ENCODE data around the gene ANKRD63.

ANKRD63 gene

DNA sequence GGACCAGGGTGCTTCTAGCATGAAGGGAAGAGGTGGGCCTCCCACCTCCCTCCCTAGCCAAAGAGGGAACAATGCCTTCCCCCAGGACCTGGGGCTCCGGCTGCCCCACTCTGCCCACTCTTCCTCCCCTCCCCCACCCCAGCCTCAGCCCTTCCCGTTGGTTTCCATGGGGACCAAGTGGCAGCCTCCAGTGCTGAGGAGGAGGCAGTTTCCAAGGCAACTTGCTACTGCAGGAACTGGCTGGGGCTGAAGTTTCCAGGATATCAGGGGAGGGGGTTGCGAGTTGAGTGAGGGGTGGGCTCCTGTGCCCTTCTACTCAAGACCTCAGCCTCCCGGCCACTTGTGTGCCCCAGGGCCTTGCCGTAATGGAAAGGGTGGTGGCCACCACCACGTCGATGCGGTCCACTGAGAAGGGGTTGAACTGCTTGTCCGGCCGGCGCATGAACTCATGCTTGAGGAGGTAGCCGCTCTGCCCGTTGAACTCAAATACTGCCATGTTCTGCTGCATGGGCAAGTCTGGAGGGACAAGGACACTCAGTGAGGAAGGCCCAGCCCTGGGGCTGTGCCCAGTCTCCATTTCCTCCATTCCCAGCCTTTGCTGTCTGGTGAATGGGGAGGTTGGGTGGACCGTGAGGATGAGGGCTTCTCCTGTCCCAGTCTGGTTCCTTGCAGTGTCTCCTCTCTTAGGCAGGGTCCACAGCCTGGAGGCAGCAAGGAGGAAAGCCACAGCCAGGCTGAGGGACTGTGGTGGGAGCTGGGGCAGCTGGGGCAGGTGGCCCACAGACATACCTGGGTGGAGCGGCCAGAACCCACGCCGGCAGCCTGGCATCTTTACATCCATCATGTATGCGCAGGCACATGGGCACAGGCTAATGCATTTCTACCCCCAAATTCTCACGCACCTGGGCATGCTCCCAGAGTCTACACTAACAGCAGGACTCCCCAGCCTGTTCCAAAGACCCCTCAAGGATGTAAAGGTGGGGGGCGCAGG is 11.3 kb upstream of the ANKRD63 start:
- no peak for DNase-seq

DNA sequence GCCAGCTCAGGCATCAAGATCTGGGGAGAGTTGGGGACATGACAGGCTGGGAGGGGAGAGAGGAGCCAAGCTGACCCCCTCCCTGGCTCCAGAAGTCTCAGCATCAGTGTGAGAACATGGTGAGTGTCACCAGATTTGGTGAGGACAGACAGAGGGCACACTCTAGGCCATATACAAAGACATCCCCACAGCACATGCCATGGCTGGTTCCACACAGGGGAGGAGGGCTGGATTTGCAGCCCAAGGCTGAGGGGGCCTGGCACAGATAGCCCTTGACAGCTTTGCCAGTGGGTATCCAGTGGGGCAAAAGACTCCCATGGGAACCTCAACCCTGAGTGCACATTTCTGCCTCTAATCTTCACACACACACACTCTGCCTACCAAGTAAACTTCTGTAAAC is 10.1 kb upstream of the ANKRD63 start:
- DNase-seq = no peak

DNA sequence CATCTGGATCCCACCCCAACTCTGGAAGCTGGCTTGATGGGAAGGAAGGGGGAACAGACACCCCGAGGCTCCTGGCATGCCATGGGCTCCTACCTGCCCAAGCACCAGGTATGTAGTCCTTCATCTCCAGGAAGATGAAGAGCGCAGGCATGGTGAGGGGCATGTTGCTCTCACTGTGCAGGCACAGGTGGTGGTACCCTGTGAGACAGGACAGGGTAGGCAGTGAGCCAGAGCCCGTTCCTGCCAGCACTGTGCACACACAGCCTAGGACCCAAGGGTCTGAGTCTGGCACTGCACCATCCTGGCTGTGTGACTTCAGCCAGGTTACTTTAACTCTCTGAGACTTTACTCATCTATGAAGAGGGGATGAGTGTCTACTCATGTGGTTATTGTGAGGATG is 9.4 kb upstream of the ANKRD63 start:
- DNase-seq = no peak

DNA sequence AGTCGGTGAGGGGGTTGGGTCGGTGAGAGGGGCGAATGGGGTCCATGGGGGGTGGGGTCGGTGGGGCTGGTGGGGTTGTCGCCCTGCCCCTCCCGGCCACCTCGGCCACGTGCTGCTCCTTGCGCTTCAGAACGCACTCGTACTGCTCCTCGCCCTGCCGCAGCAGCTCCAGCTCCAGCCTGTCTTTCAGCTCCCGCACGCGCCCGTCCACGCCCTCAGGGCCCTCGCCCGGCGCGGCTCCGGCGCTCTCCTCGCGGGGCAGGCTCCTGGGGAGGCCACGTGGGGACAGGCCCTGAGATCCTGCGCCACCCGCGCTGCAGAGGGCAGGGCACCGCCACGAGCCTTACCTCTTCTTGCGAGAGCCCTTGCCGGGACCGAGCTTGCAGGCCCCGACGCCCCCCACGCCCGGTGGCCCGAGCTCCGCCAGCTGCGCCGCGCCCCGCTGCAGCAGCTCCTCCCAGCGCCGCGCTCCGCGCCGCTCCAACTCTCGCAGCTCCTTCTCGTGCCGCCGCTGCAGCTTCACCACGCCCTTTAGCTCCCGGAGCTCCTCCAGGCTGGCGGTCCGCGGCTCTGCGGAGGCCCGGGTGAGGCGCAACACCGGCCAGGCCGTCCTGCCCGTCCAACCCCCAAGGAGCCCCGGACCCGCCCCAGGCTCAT is 8.2 kb upstream of the ANKRD63 start:
- peak in 1 of 2 experiments; percentile 19 for DNase-seq

DNA sequence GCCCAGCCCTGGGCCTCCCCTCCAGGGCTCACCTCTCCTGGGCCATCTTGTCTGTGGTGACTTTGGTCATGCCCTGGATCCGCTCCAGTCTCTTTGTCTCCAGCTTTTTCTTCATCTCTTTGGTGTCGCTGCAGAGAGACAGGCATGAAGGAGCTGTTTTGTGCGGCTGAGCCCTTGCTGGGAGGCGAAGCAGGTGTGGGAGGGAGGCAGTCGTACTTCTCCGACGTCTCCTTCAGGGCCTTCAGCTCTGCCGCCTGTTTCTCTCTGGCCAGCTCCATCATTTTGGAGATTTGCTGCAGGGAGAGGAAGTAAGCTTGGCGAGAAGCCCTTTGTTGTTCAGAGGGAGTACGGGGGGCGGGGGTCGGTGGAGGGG is 7.7 kb upstream of the ANKRD63 start:
- no peak for DNase-seq

DNA sequence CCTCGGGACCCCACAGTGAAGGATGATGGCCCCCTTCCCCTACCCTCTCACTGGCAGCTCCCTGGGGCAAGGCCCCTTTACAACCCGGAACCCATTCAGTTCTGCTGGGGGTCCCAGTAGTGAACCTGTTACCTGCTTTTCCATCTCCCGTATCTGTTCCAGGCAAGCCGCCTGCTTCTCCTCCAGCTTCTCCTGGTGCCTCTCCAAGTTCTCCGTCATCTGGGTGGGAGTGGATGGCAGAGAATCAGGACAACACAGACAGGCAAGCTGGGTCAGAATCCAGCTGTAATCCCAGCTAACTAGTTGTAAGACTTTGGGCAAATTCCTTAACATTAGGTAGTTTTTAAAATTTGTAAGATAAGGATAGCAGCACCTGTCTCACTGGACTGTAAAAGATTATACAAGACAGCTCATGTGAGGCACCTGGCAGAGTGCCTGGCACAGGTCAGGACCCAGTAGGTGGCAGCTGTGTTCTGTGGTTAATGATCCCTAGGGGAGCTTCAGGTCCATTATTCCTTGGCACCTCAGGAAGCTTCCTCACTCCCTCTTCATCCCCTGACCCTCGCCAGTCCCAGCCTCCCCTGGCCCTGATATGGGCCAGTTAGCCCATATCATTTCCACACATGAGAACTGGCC is 6.4 kb upstream of the ANKRD63 start:
- no peak for DNase-seq

DNA sequence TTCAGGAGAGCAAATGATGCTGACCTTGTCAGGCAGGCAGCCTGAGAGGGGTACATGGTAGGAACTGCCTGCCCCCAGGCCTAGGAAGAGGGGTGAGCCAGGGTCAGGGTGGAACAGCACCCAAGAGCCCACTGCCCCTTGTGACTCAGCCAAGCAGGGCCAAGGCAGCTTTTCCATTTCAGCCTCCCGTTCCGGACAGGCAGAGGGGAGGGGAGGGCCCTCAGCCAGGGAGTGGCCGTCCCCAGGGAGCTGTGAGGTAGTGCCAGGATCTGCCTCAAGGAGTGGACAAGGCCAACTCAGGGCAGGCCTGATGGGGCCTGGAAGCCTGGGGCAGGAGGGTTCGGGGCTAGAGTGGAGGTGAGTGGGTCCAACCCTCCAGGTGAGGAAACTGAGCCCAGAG is 5.1 kb upstream of the ANKRD63 start:
- DNase-seq = no peak

DNA sequence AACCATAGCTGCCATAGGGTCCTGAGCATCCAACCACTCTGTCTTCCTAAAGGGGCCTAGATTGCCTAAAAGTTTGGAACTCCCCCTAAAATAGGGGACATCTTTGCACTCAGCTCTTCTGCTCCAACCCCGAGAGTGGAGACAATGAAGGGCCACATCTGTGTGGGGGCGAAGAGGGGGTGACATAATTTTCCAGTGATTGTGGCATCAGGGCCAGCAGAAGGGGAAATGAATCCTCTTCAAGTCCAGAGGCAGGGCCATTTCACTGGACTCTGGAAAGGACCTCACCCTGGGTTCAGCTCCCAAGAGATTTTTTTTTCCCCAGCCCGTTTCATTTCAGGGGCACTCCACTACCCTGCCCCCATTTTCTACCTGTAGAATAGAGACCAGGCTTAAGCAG is 4.6 kb upstream of the ANKRD63 start:
- DNase-seq = no peak

DNA sequence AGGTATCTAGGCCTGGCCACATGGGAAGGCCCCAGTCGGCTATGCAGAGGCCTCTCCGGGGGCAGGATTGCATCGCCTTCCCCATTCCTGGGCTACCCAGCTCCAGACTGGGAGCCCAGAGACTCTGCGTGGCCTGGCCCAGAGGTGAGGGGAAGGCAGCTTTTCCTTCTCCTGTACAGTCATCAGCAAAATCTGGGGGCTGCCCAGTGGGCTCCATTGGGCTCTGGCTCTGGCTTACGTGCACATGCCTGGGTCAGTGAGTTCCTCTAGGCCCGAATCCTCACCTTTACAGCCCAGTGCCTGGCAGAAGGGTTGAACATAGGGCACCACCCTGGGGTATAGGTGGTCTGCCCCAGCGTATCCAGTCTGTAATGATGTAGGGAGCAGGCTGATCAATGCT is 3.9 kb upstream of the ANKRD63 start:
- DNase-seq = no peak

DNA sequence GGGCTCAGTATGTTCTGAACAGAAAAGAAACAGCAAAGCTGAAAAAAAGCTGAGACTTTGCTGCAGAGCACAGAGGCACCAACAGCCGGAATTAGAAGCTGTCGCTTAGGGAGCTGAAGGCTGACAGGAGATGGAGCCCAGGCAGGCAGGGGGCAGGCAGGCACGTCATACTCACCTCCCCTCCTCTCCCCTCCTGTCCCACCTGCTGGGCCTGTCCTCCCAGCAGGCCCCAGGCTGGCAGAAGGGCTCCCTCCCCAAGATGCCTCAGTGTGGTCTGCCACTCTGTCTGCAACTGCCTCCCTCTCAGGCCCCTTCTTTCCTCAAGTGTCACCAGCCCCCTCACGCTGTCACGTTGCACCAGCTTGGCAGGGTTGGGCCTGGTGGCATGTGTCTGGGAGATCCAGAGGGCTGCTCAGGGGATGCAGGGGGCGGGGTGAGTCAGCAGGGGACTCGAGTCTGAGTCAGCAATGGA is 3.2 kb upstream of the ANKRD63 start:
- DNase-seq = no peak

DNA sequence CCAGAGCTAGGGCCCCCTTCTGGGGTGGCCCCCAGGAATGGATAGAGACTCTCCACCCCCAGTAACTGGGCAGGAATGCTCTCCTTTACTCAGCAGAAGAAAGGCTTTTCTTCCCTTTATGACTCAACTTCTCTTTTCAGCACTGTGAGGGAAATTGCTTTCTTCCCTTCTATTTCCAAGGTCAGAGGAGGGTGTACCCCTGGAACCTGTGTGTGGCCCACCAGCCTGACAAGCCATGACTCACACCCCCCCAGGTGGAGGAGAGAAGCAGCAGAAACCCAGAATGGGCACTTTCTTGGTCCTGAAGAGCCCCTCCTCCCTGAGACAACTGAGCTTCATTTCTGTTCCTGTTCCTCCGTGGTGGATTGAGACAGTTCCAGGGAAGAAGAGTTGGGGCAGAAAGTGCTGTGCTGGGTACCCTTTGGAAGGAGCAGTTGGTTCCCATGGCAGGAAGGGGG is 2.7 kb upstream of the ANKRD63 start:
- no peak for DNase-seq

DNA sequence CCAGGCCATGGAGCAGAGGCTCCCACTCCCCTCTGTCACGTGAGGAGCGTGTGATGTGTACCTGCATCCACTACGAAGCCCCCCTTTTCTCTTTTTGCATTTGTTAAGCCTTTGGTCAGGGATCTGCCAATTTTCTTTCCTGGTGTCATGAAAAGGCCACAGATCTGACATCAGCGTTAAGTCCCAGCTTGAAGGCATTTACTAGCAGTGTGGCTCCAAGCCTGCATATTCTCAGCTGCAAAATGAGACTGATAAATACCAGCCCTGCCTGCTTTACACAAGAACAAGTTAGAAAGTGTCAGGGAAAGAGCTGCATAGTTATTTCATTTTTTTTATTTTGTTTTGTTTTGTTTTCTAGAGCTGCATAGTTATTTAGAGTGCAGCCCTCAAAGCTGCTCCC is 2.3 kb upstream of the ANKRD63 start:
- no peak for DNase-seq

DNA sequence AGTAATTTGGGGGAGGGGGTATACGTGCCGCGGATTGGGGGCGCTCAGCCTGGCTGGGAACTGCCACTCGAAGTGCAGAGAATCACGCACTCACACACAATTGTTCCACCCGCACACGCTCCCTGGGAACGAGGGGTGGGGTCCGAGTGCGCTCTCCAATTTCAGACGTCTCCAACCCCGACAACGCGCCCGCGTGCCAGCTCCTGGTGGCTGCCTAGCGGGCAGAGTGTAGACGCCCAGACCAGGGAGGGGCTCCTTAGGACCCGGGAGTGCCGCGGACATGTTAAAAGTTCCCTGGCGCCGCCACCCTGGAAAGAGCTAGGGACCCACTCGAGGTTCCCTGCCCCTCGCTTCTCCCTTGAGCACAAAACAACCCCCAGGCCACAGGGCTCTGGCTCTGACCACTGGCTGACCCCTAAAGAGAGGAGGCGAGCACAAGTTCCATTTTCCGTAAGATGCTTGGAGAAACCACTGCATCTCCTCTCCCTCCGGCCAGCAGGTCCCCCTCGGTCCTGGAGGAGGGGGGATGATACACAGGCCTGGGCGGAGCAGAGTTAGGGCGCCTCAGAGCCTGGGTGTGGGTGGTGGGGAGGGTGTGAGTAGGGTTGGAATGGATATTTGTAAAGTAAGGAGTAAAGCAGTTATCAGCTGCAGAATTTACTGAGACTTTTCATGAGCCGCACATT is 894 bp upstream of the ANKRD63 start:
- no peak for DNase-seq

DNA sequence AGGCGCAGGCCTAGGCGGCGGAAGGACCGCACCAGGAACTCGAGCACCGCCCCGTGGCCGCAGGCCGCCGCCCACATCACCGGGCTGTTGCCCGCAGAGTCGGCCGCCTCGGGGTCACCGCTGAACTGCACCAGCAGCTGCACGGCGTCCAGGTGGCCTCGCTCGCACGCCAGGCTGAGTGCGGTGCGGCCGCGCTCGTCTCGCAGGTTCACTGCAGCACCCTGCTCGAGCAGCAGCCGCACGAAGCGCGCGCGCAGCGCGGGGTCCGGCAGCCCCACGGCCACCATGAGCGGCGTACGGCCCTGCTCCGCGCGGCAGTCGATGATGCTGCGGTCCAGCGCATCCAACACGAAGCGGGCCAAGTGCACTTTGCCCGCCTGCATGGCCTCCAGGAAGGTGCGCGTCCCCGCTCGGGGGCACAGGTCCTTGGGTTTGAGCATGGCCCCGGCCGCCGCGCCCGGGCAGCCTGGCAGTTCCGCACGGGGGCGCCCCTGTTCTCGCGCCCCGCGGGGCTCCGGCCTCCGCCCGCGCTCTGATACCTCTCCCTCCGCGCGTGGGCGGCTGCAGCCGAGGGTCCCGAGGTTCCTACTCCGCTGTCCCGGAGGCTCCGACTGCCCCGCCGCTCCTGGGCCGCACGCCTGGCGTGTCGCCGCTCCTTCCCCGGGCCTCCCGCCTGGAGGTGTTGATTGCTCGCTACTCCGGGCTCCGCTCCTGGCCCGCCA is 556 bp downstream of the ANKRD63 start:
- peak; percentile 38 to 42 for DNase-seq

DNA sequence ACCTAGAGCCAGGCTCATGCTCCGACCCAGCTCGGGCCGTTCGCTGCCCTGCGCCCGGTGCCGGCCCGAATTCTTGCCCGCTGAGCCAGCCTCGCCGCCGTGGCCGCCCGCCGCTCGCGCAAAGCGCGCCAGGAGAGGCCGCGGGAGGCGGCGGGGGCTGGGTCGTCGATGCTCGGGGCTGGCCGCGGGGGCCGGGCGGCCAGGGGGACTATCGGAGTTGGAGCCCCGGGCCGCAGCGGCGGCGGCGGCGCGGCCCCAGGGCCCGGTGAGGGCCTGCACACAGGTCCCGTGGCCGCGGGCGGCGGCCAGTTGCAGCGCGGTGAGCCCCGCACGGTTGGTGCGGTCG is 1.1 kb downstream of the ANKRD63 start:
- DNase-seq = no peak

DNA sequence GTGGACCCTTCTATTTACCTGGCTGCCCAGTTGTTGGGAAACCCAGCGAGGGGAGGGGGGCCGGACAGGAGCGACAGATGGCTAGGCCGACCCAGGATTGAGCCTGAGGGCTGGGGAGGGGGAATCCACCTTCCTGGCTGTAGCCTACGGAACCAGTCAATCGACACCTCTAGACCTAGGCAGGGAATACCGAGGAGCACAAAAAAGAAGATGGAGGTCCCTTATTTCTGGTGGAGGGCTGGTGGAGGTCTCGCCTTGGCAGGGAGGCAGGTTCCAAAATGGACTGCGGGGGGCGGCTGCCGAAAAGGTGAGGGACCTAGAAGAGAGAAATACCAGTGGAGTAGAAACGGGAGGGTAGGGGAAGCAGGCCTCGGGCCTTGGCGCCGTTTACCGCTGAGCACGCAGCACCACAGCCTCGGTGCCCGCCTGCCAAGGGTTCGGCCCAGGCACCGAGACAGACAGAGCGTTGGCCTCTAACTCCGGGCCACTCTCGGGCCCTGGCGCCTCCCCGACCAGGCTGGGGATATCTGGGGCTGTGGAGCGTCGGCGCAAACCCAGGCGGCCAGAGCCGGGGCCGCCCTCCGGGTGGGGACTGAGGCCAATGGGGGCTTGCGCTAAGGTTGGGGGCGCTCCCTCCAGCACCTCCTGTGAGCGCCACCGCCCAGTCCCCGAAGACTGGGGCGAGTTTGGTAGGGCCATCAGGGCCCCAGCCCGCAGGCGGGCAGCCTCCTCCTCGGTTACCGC is 1.6 kb downstream of the ANKRD63 start:
- no peak for DNase-seq

DNA sequence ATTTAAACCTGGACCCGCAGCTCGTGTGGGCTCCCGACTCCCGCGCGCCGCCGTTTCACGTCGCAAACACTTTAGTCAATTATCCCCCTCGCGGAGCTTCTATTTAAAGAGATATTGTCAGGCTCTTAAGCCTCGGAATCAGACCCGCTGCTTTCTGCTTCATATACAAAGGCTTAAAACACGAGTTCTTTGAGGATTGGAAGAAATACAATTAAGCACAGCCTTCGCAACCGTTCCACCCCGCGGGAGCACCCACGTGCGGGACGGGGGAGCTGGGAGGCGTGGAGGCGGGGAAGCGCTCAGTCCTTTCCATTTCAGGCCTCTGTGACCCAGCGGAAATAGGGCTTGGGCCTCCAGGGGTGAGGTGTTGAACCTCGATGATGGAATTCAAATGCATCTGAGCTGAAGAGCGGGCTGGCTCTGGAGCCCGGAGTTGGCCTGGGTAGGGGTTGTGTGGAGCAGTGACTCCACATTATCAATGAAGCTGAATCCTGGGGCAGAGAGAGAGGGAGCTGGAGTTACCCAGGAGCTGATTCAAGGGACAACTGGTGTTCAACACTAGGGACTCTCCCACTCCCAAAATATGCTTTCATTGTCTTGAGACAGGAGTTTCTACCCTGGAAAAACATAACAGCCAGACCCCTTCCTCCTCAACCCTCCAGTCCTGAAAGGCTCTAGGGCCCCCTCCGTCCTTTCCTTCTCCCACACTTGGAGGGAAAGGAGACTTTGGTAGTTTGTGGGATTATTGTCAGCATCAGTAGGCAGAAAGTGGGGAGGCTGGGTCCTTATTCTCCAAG is 2.4 kb downstream of the ANKRD63 start:
- no peak for DNase-seq

DNA sequence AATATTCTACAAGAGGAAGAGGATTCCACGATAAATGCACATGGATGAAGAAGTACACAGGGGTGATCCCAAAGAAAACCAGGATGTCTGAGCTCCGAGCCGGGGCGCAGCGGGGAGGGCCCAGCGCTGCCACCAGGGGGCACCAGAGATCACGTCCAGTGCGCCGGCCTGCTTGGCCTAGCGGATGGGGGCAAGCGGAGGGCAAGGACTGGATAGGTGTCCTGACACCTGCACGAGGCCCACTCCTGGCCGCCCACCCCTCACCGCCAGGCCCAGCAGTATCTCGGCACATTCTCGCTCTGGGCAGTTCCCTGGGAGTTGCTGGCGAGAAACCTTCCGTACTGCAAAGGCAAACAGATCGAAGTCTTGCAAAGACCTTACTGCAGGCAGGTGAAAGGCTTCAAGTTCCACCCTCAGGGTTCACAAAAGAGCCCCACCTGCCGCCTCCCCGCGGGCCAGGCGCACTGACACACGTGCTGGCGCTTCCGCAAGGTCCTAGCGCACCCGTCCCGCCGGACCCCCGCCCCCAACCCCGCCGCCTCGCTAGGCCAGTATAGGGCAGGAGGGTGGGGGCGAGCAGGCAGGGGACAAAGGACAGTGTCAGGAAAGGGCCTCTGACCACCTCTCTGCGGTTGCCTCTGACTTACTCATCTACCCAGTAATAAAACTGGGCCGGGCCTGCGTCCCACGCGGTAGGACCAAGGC is 3.3 kb downstream of the ANKRD63 start:
- DNase-seq = peak; percentile 19 to 44

DNA sequence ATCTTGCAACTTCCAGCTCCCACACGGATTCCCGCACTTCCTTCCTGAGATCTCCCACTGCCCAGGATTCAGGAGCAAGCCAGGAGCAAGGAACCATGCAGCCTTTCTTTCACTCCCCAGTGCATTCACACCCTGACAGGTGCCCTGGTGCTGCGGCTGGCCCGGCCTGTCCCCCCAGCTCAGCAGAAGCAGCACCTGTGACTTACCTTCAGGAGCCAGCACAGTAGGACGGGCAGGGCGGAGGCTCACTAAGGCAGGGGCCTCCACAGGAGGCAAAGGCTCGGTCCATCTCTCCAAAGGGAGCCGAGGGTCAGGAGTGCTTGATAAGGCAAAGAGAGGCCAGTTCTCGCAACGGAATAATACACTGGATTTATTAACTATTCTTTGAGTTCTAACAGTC is 4.8 kb downstream of the ANKRD63 start:
- no peak for DNase-seq

DNA sequence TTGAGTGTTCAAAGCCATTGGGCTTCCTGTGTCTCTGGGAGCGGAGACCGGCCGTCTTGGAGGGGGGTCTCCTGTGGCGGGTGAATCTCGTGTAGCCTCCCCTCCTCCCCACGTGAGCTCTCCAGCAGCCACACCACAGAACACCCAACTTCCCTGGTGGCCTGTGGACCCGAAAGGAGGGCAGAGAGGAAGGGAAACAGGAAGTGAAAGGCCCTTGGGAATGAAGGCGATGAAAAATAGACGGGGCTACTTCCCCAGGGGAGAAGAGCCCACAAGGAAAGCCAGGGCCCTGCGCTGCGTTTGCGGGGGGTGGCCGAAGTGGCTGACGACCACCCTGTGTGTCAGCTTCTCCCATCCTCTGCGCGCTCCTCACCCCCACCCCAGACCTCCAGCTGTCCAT is 5.4 kb downstream of the ANKRD63 start:
- no peak for DNase-seq
